ENCODE measurements around the gene FOXA2.

Gene FOXA2

DNA sequence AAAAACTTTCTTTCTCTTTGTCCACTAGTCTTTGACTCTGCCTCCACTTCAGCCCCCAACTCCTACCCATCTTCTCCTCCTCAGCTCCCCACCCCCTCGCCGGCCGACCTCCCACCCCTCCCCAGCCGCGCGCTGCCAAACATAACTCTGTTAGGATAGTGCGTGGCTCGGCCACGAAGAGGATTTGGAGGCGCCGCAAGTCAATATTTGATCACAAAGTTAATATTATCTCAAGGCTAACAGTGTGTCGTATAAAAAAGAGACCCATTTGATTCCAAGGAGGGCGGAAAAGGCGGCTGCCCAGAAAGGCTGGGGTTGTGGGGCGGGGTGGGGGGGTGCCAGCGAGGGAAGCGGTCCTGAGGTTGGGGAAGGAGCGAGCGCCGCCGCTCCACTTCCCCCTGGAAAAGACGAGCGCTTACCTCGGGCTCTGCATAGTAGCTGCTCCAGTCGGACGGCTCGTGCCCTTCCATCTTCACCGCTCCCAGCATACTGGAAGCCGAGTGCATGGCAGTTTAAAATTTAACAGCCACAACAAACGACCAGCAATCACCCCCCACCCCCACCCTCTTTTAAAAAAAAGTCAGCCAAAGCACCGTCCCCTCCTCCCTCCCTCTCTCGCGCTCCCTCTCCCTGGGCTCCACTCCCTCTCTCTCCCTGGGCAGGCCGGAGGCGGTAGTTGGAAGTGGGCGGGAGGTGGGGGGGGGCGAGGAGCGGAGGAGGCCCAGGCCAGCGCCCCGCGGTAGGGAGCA lies 425 bp downstream of the FOXA2 start:
- no peak for DNase-seq (ENCODE audit: low read depth, low spot score)

DNA sequence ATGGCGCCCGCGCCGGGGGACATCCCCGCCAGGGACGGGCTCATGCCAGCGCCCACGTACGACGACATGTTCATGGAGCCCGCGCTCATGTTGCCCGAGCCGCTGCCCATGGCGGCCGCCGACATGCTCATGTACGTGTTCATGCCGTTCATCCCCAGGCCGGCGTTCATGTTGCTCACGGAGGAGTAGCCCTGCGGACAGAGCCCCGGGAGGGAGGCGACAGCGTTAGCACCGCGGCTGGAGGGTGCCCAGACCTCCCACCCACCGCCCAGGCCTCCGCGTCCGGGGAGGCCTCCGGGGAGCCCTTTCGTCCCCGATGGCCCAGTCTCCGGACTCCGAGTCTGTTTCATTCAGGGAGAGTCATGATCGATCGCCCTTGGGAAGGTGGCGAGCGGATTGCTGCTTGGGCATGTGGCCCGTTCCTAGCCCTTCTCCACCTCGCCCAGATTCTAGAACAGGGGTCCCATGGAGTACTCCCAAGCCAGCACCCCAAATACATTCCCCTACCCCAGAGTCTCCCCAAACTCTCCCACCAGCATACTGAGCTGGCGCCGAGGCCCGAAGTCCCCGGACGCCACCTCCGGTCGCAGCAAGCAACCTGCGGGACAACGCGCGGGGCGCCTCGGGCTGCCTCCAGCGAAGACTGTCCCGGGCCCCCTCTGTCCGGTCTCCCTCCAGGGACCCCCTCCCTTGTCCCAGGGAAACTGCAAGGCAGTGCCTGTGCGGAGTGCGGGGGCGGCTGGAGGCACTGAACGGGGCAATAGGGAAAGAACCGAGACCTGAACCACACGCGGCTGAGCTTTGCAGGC lies 1.2 kb downstream of the FOXA2 start:
- DNase-seq (ENCODE audit: low read depth, low spot score) = no peak

- no peak for DNase-seq (ENCODE audit: low read depth, low spot score)
Observed at GRCh38 chr20:22582386-22582963, 1.9 kb downstream of the FOXA2 start.

GRCh38 chr20:22581437-22582385 lies 2.7 kb downstream of the FOXA2 start:
- no peak for DNase-seq (ENCODE audit: low read depth, low spot score)

DNA sequence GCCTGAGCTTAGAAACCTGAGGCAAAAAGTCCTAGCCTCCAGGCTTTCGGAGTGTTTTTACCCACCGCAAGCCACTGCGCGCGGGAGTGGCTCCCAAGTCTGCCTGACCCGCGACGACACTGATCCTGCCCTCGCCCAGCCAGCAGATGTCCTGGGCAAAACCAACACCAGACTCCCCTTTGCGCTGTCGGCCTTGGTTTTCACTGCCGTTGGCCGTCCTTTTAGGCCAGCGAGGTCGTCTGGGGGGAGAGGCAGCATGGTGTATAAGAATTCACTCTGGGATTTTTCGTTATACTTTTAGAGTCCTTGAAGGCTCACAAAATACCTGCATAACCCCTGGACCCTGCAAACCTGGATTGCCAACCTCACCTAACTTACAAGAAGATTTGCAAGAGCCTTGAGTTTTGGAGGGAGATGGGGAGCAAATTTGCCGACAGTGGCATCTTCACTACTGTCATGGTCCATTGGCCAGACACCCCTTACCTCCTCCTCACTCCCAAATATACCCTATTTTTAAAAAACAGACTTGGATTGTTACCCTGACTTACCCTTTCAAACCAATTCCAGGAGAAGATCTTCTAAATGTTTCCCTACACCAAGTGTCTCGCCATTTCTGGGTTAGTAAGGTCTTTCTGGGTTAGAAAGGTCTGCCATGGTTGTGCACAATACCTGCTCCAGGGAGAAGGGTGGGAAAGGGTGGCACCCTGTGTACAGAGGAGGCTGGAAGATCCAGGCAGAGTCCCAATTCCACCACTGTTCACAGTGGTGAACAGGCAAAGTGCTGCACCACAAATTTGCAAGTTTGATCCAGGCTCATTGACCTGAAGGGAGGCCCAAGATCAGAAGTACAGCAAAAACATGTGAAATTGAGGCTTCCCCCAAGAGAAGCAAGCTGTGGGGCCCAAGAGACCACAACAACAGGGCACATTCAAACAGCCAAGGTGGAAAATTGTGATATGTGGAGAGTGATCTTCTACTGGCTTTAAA lies 4.4 kb downstream of the FOXA2 start:
- no peak for DNase-seq (ENCODE audit: low read depth, low spot score)

- no peak for DNase-seq (ENCODE audit: low read depth, low spot score)
Observed at GRCh38 chr20:22579119-22579427, 5.3 kb downstream of the FOXA2 start.

GRCh38 chr20:22578221-22579118 lies 5.9 kb downstream of the FOXA2 start:
- no peak for DNase-seq (ENCODE audit: low read depth, low spot score)

GRCh38 chr20:22577515-22578220 lies 6.7 kb downstream of the FOXA2 start:
- no peak for DNase-seq (ENCODE audit: low read depth, low spot score)

GRCh38 chr20:22576733-22577514 lies 7.4 kb downstream of the FOXA2 start:
- DNase-seq (ENCODE audit: low read depth, low spot score) = no peak

- DNase-seq (ENCODE audit: low read depth, low spot score) = no peak
Observed at GRCh38 chr20:22576273-22576672, 8.1 kb downstream of the FOXA2 start.

DNA sequence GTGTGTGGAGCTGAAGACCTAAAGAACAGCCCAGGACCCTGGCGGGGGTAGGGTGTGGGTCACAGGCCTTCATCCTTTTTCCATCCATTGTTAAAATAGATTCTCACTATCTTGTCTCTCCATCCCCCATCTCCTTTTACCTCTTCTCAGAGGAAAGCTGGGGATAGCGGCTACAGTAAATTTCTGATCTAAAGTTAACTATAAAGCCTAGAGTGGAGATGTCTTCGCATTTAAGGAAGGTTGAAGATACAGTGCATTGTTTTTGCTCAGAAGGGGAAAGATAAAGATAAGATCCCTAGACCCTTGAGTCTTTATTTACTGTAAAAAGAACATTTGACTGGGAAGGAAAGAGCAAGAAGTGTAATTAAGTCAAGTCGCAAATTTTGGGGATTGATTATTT lies 8.6 kb downstream of the FOXA2 start:
- no peak for DNase-seq (ENCODE audit: low read depth, low spot score)

GRCh38 chr20:22575087-22575721 lies 9.2 kb downstream of the FOXA2 start:
- DNase-seq (ENCODE audit: low read depth, low spot score) = no peak

- DNase-seq (ENCODE audit: low read depth, low spot score) = no peak
Observed at GRCh38 chr20:22574545-22575086, 9.8 kb downstream of the FOXA2 start.

DNA sequence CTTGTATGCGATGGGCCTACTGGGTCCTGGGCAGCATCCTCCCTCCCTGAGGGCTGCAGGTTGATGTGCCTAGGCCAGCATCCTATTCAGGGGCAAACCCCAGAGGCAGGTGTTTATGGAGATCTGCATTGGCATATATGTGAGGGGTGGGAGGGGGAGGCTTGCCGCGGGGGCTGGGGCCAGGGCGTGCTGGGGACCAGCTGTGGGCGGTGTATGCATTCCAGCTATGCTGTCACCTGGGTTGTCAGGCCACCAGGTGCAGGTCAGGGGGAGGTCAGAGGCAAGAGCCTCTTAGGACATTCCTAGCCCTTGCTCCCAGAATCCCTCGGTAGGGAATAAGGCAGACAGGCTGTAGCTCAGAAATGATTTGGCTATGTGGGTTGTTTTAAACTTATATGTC lies 11.9 kb downstream of the FOXA2 start:
- DNase-seq (ENCODE audit: low read depth, low spot score) = no peak

DNA sequence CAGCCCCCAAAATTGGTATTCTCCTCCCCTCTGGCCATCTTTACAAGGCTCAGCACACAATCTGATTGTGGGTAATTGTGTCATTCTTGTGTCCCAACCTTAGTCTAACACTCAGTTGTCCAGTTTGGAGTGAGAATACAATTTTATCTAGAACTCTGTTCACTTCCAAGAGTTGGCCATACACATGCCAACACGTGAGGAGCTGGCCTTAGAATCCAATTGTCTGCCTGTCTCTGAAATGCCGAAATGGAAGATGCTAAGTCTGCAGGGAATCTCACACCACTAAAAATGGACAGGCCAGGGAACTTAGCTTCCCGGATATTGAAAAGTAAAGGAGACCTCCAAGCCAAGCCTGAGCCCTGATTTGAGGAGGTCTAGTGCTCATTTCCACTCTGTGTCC lies 12.3 kb downstream of the FOXA2 start:
- no peak for DNase-seq (ENCODE audit: low read depth, low spot score)

- no peak for DNase-seq (ENCODE audit: low read depth, low spot score)
Observed at GRCh38 chr20:22569353-22569752, 15.0 kb downstream of the FOXA2 start.

DNA sequence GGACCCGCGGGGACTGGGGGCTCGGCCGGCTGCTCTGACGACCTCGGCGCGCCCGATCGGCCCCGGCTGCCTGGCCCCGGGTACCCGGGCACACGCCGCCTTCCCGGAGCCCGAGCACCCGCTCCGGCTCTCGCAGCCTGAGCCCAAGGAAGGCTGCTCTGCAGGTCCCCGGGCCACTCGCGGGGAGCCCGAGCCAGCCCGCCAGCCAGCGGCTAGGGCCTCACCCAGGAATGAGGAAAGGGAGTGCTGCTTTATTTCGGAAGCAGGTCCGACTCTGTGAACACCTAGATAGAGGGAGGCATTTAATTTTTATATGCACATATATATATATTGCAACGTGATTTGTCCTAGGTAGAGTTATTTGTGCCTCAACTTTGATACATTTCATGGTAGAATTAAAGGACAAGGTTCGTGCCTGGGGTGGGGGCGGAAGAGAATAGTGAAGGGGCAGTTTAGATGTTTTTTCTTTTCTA lies 15.5 kb downstream of the FOXA2 start:
- DNase-seq (ENCODE audit: low read depth, low spot score) = no peak
